GM12872 (cell line): ENCODE results near the gene AFAP1.

Experiments used
- TF ChIP-seq, protein P1 (sequence below): IDR thresholded peaks from 3 replicates; pipeline ENCODE4 v1.5.1; 2011; ENCODE audit warnings: low read depth, mild to moderate bottlenecking, low read length, moderate library complexity; ENCODE audit not compliant: insufficient read depth

AFAP1 gene

DNA sequence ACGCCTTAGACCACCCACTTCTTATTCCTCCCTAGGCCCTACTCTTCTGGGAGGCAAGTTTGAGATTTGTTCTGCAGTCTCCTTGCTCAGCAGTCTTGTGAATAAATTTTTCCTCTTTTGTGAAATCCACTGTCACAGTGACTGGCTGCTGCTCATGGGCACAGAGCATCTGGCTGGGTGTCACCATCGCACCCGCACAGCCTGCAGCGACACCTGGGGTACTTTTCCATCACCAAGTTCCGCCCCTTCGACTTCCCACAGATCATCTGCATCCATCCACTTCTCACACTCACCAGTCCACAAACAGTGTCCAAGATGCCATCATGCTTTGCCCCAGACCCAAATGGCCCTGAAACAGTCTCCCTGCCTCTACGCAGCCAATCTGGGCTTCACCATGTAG lies 36.4 kb upstream of the AFAP1 start:
- TF ChIP-seq, protein P1, sequence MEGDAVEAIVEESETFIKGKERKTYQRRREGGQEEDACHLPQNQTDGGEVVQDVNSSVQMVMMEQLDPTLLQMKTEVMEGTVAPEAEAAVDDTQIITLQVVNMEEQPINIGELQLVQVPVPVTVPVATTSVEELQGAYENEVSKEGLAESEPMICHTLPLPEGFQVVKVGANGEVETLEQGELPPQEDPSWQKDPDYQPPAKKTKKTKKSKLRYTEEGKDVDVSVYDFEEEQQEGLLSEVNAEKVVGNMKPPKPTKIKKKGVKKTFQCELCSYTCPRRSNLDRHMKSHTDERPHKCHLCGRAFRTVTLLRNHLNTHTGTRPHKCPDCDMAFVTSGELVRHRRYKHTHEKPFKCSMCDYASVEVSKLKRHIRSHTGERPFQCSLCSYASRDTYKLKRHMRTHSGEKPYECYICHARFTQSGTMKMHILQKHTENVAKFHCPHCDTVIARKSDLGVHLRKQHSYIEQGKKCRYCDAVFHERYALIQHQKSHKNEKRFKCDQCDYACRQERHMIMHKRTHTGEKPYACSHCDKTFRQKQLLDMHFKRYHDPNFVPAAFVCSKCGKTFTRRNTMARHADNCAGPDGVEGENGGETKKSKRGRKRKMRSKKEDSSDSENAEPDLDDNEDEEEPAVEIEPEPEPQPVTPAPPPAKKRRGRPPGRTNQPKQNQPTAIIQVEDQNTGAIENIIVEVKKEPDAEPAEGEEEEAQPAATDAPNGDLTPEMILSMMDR, result no peak

DNA sequence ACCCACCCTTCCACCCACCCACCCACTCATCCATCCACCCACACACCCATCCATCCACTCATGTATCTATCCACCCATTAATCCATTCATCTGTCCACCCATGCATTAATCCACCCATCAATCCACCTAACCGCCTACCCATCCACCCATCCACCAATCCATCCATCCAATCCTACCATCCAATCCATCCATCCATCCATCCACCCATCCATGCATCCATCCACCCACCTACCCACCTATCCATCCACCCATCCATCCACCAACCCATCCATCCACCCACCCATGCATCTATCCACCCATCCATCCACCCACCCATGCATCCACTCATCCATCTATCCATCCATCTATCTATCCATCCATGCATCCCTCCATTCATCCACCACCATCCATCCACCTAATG lies 34.8 kb upstream of the AFAP1 start:
- TF ChIP-seq, protein P1, result no peak

DNA sequence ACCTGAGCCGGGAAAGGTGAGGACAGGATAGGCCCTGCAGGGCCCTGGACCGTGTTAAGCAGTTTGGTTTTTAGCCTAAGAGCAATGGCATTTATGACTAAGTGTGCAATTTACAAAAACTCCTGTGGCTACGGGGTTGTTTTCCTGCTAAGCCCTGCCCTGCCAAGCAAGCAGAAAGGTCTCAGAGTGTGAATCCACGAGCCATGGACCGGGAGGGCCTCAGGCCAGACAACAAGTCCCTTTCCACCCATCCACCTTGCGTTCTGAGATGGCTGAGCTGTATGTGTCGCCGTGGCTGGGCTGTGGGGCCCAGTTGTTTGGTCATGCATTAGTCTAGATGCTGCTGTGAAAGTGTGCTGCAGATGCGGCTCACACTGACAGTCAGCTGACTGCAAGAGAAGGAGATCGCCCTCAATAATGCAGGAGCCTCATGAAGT lies 33.9 kb upstream of the AFAP1 start:
- TF ChIP-seq, protein P1, result no peak

DNA sequence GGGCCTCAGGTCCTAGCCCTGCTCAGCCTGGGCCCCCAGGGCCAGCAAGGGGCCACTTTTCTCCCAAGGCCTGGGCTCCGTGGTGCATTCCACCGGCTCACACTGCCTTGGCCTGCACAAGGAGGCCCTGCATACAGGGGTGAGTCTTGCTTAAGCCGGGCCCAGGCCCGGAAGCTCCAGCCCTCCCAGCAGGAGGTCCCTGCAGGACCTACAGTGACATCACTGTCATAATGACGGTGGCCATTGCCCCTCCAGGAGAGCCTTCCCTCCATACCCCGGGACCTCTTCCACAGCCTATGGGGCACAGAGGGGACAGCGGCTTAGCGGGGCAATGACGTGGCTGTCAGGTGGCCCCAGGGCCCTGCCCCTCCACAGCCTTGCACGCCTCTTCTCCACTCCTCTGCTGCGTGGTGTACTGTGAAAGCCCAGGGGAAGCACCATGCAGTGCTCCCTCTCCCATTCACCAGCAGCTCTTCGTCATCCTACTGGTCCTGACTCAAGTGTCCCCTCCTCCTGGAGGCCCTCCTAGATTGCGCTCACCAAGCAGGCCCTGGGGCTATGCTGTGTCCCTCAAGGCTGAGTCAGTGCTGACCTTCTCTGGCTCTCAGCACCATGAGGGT lies 32.3 kb upstream of the AFAP1 start:
- TF ChIP-seq, protein P1, result no peak

DNA sequence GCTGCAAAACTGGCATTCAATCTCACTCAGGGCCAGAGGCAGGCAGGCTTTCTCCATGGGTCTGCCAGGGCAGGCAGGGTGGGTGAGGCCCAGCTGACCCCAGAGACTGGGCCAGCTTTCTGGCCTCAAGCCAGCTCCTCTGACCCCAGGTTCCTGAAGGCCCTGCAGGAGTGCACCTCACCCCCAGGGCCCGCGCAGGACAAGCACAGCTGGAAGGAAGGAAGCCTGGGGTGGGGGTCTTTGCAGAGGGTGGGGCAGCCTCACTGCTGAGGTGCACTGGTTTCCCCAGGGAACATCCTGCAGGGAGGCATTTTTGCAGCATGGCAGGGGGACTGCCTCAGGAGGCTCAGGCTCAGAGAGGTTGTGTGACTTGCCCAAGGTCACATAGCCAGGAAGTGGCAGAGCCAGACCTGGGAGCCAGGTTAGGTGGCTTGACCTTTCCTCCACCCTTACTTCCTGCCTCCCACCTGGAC lies 31.5 kb upstream of the AFAP1 start:
- TF ChIP-seq, protein P1, result no peak

DNA sequence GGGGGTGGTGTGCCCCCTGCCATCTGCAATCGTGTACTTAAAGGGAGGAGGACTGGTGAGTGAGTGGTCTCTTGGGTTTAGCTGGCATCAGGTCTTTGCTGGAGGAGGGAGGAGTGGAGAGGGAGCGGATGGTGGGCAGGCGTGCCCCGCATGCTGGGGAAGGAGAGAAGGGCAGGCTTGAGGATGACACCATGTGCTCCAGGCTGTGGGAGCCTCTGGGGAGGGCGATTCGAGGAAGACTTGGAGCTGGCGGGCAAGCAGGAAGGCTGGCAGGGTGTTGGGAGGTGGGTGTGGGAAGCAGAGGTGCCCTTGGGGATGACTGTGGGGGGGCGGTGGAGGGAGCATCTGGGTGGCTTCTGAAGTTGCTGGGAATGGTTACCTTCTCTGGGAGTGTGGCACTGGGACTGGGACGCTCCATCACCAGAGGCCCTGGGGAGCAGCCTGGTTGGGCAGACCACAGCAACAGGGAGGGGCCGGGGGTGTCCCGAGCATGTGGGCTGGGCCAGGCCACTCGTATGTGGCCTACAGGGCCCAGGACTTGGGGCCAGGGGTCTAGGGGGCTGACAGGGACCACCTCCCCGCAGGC lies 30.8 kb upstream of the AFAP1 start:
- TF ChIP-seq, protein P1, result no peak

DNA sequence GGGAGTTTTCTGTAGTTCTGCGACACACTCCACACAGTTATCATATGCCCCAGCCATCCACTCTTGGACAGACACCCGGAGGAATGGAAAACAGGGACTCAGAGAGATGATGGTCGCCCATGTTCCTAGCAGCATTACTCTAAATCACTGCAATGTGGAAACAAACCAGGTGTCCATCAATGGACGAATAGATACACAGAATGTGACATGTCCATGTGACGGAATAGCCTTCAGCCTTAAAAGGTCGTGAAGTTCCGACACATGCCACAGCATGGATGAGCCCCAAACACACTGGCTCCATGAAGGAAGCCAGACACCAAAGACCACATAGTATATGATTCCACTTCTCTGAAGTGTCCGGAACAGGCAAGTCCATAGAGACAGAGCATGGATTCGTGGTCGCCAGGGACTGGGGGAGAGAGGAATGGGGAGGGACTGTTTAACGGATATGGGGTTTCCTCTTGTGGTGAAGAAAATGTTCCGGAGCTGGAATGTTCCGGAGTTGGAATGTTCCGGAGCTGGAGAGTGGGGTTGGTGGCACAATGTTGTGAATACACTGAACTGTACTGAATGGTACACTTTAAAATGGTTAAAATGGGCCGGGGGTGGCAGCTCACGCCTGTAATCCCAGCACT lies 28.7 kb upstream of the AFAP1 start:
- TF ChIP-seq, protein P1, result no peak
